GM21381 (cell line): ENCODE data around the gene WIPI1.

Experiments used
- ATAC-seq: cut with Tn5 transposase; IDR thresholded peaks from one replicate; pipeline ENCODE4 v1.9.1; 2021; ENCODE audit warnings: mild to moderate bottlenecking, moderate library complexity; ENCODE audit not compliant: unreplicated experiment

WIPI1 gene

GRCh38 chr17:68460715-68461114, 3.4 kb upstream of the WIPI1 start:
- no peak for ATAC-seq

- ATAC-seq: no peak
These were observed 2.9 kb upstream of the WIPI1 start for GRCh38 chr17:68460146-68460545.

GRCh38 chr17:68459037-68459639, 1.8 kb upstream of the WIPI1 start:
- ATAC-seq: no peak

GRCh38 chr17:68458260-68459036, 1.2 kb upstream of the WIPI1 start:
- no peak for ATAC-seq

GRCh38 chr17:68457539-68458259, 403 bp upstream of the WIPI1 start:
- peak; percentile 69 for ATAC-seq

- ATAC-seq: no peak
These were observed 743 bp downstream of the WIPI1 start for GRCh38 chr17:68456339-68457167.

GRCh38 chr17:68455901-68456338, 1.4 kb downstream of the WIPI1 start:
- ATAC-seq: no peak

GRCh38 chr17:68453991-68454665, 3.2 kb downstream of the WIPI1 start:
- ATAC-seq: no peak

- no peak for ATAC-seq
These were observed 4.5 kb downstream of the WIPI1 start for GRCh38 chr17:68452724-68453290.

- ATAC-seq: no peak
These were observed 5.5 kb downstream of the WIPI1 start for GRCh38 chr17:68451670-68452354.

GRCh38 chr17:68450801-68451200, 6.5 kb downstream of the WIPI1 start:
- no peak for ATAC-seq

GRCh38 chr17:68450391-68450790, 6.9 kb downstream of the WIPI1 start:
- ATAC-seq: no peak

GRCh38 chr17:68449021-68449739, 8.1 kb downstream of the WIPI1 start:
- ATAC-seq: no peak

- no peak for ATAC-seq
These were observed 10.7 kb downstream of the WIPI1 start for GRCh38 chr17:68446626-68447041.

GRCh38 chr17:68445671-68446070, 11.6 kb downstream of the WIPI1 start:
- ATAC-seq: no peak

GRCh38 chr17:68443972-68444464, 13.3 kb downstream of the WIPI1 start:
- ATAC-seq: no peak

GRCh38 chr17:68441070-68441770, 16.1 kb downstream of the WIPI1 start:
- no peak for ATAC-seq

GRCh38 chr17:68440526-68440925, 16.8 kb downstream of the WIPI1 start:
- no peak for ATAC-seq
